Endothelial cell of umbilical vein (primary cell): ENCODE results near the gene NDUFA7. TPM values are rescaled to one million over a fixed set of nuclear protein-coding genes. Genes with fewer than 3 reads are reported as not detected.
"Not testable (repeated sequence)": the region's sequence is repeated elsewhere in the genome, so short reads cannot be mapped to it uniquely, and the experiment has no call there.

ENCODE experiments used
- BruUV-seq: library from RNA; stranded (reverse); fragments of 400-500 nt; replicated peaks from 2 replicates; lab custom pipeline; 2021; lab: Mats Ljungman, UMichigan
- CTCF ChIA-PET: fragments of 300-600, 350-600 bp; sonication (Branson Sonifier 250); formaldehyde crosslinking; loops from one replicate; lab custom pipeline; 2021; ENCODE audit warnings: antibody characterized with exemption, inconsistent platforms; lab: Charles Lee
- POLR2A ChIA-PET: fragments of 300-600, 350-600 bp; sonication (Branson Sonifier 250); formaldehyde crosslinking; loops from one replicate; lab custom pipeline; 2021; ENCODE audit warnings: antibody characterized with exemption, inconsistent platforms; lab: Charles Lee
- DNase-seq: peaks from one replicate; pipeline ENCODE4 v3.0.0-alpha.2; 2011; ENCODE audit warnings: low read depth, low spot score
- FAIRE-seq: peaks from 2 replicates; lab custom pipeline; 2011; peaks lifted over from hg19 to GRCh38; lab: Jason Lieb, UNC
- H2AFZ ChIP-seq: 2 replicates; pipeline ENCODE4 v1.6.0; 2012; ENCODE audit warnings: low read depth, low read length, control low read depth, inconsistent platforms
- H3K27ac ChIP-seq: 2 replicates; pipeline ENCODE4 v1.5.1; 2011; ENCODE audit warnings: low read depth, mild to moderate bottlenecking, control low read depth, low read length, moderate library complexity; ENCODE audit not compliant: insufficient read depth
- H3K27me3 ChIP-seq, 2 experiments: 2 replicates each; pipeline versions ENCODE4 v1.6.0 to v1.6.1; 2011; ENCODE audit warnings: low read length in 2 of 2, mixed read lengths in 1 of 2; ENCODE audit not compliant: control insufficient read depth in 2 of 2, insufficient read depth in 2 of 2
- H3K36me3 ChIP-seq, 2 experiments: 2 replicates in 1 of 2; 3 replicates in 1 of 2; pipeline ENCODE4 v1.5.1; 2011; ENCODE audit warnings: low read length in 2 of 2, mild to moderate bottlenecking in 1 of 2, moderate library complexity in 1 of 2; ENCODE audit not compliant: control insufficient read depth in 2 of 2, insufficient read depth in 2 of 2; ENCODE audit errors: extremely low read depth in 1 of 2
- H3K4me1 ChIP-seq: 3 replicates; pipeline ENCODE4 v1.5.1; 2011; ENCODE audit warnings: mild to moderate bottlenecking, low read length; ENCODE audit not compliant: control insufficient read depth, insufficient read depth; ENCODE audit errors: extremely low read depth
- H3K4me2 ChIP-seq: 2 replicates; pipeline ENCODE4 v1.6.1; 2011; ENCODE audit warnings: low read length, control low read depth, mixed read lengths; ENCODE audit not compliant: insufficient read depth
- H3K4me3 ChIP-seq, 3 experiments: fragments of 200-600 bp in 1 of 3; sonication (generic), shearing (Covaris generic) in 1 of 3; replicated peaks in 1 of 3; 2 replicates each; pipeline ENCODE4 v1.5.1; 2011 to 2016; ENCODE audit warnings: control low read depth in 3 of 3, low read length in 3 of 3, mild to moderate bottlenecking in 2 of 3, inconsistent platforms in 1 of 3, low read depth in 1 of 3, moderate library complexity in 1 of 3; ENCODE audit not compliant: insufficient read depth in 1 of 3
- H3K79me2 ChIP-seq: 2 replicates; pipeline ENCODE4 v1.6.0; 2012; ENCODE audit warnings: low read length, inconsistent platforms; ENCODE audit not compliant: control insufficient read depth, insufficient read depth
- H3K9ac ChIP-seq: replicated peaks from 2 replicates; pipeline ENCODE3; 2011; ENCODE audit warnings: low read length, control low read depth; ENCODE audit not compliant: insufficient read depth; ENCODE audit errors: extremely low read depth
- H3K9me1 ChIP-seq: replicated peaks from 3 replicates; pipeline ENCODE4 v1.6.0; 2011; ENCODE audit warnings: mild to moderate bottlenecking, low read length; ENCODE audit not compliant: control insufficient read depth, insufficient read depth; ENCODE audit errors: extremely low read depth
- H3K9me3 ChIP-seq: replicated peaks from 2 replicates; pipeline ENCODE4 v1.5.1; 2012; ENCODE audit warnings: low read length, inconsistent platforms; ENCODE audit not compliant: control insufficient read depth, insufficient read depth
- H4K20me1 ChIP-seq: replicated peaks from 2 replicates; pipeline ENCODE3; 2011; ENCODE audit warnings: mild to moderate bottlenecking, low read length; ENCODE audit not compliant: control insufficient read depth, insufficient read depth; ENCODE audit errors: extremely low read depth
- EZH2 ChIP-seq: IDR thresholded peaks from 2 replicates; pipeline ENCODE4 v1.6.1; 2012; ENCODE audit warnings: borderline replicate concordance, low read depth, mild to moderate bottlenecking, moderate library complexity, low read length, inconsistent platforms; ENCODE audit not compliant: severe bottlenecking
- FOS ChIP-seq: IDR thresholded peaks from 2 replicates; pipeline ENCODE4 v1.6.1; 2011; ENCODE audit warnings: mild to moderate bottlenecking, low read length, moderate library complexity, borderline replicate concordance; ENCODE audit not compliant: insufficient read depth
- GATA2 ChIP-seq: IDR thresholded peaks from 2 replicates; pipeline ENCODE4 v1.7.0; 2011; ENCODE audit warnings: low read depth, mild to moderate bottlenecking, moderate library complexity, mixed read lengths, low read length; ENCODE audit not compliant: insufficient read length, insufficient read depth
- JUN ChIP-seq: IDR thresholded peaks from 2 replicates; pipeline ENCODE4 v1.6.1; 2011; ENCODE audit warnings: borderline replicate concordance, low read depth; ENCODE audit not compliant: insufficient read length, insufficient read depth
- MYC ChIP-seq: IDR thresholded peaks from one replicate; pipeline ENCODE4 v1.6.1; 2011; ENCODE audit warnings: mild to moderate bottlenecking, low read depth, low read length
- POLR2A ChIP-seq: IDR thresholded peaks from 2 replicates; pipeline ENCODE4 v1.6.1; 2012; ENCODE audit warnings: low read depth, mild to moderate bottlenecking, control low read depth, low read length
- POLR2AphosphoS5 ChIP-seq: IDR thresholded peaks from 2 replicates; pipeline ENCODE4 v1.6.1; 2012; ENCODE audit warnings: low read depth, mild to moderate bottlenecking, control low read depth, low read length, moderate library complexity; ENCODE audit not compliant: insufficient read depth
- dilution Hi-C: fragments of 300-500 bp; cut with MboI; formaldehyde crosslinking; loops from one replicate; pipeline ENCODE4 v1.15.0; 2019; ENCODE audit warnings: low sequenced_read_pairs; ENCODE audit not compliant: extremely low pct_ligation_motif_present
- intact Hi-C: fragments of 100-400 bp; cut with micrococcal nuclease; formaldehyde crosslinking; loops from one replicate; pipeline ENCODE4 v1.10.0; 2022
- polyA plus RNA-seq, 4 experiments: library from polyadenylated mRNA; depleted of rRNA in 3 of 4; stranded (reverse) in 3 of 4; unstranded in 1 of 4; fragments of >200 nt; gene quantifications; 2 replicates each; pipeline versions ENCODE4 v1.2.1 to v1.2.3, GENCODE V29; 2011 to 2012; ENCODE audit warnings: missing spikeins in 1 of 4
- total RNA-seq: library from RNA; stranded (reverse); gene quantifications from 2 replicates; pipeline ENCODE4 v1.2.3, GENCODE V29; 2021
- TF ChIP-seq, protein P1 (sequence below), 2 donors: IDR thresholded peaks; 1 replicate in 1 of 2; 2 replicates in 1 of 2; pipeline ENCODE4 v1.5.1; 2011; ENCODE audit warnings: low read length in 2 of 2, mild to moderate bottlenecking in 2 of 2, moderate library complexity in 2 of 2, control low read depth in 1 of 2, inconsistent platforms in 1 of 2, low read depth in 1 of 2; ENCODE audit not compliant: insufficient read depth in 1 of 2; ENCODE audit errors: extremely low read depth in 1 of 2
- TF ChIP-seq, protein P2 (sequence below): IDR thresholded peaks from 2 replicates; pipeline ENCODE4 v1.6.1; 2011; ENCODE audit not compliant: insufficient read depth, insufficient read length

NDUFA7 gene
- total and polyA plus RNA-seq, 2 donors (not counting 3 experiments of a cell fraction or from before 2014, with no cell fraction given): 60.2 to 169 TPM

DNA sequence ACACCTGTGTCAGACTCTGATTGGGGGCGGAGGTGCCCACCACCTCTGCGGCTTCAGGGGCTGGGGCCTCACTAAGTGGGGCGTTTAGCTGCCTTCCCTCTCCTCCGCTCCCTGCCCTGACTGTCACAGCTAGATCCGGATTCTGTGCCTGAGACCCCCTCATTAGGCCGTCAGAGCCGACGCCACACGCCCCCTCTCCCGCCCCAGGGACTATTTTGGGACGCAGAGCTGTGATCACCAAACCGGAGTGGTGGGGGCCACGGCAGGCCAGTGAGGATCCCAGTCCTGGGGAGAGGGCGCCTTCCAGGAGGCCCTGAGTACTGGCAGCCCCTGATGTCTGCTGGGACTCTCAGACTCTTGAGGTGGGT is 21.1 kb upstream of the NDUFA7 start:
- no peak overlapping the region for H2AFZ ChIP-seq
- H3K9me1 ChIP-seq: no peaks in the 10 kb centered on the region
- ChIA-PET POLR2A (interaction anchor here (1.8 kb wide), 1 partner anchor 48 kb away, joined by 8 read pairs; the partner anchor contains the start of gene RAB11B), CTCF (interaction anchor here (1.1 to 3.5 kb wide), 4 partner anchors 12 to 164 kb away, joined by 6 to 20 read pairs (median 9); partner anchors contain the start of gene MARCHF2)
- H3K4me1 ChIP-seq: peaks cover 26% of the 10 kb centered on the region
- TF ChIP-seq POLR2A (no peak), POLR2AphosphoS5 (no peak), EZH2 (no peak), FOS (no peak), GATA2 (no peak), JUN (no peak), MYC (no peak)
- TF ChIP-seq, protein P1, sequence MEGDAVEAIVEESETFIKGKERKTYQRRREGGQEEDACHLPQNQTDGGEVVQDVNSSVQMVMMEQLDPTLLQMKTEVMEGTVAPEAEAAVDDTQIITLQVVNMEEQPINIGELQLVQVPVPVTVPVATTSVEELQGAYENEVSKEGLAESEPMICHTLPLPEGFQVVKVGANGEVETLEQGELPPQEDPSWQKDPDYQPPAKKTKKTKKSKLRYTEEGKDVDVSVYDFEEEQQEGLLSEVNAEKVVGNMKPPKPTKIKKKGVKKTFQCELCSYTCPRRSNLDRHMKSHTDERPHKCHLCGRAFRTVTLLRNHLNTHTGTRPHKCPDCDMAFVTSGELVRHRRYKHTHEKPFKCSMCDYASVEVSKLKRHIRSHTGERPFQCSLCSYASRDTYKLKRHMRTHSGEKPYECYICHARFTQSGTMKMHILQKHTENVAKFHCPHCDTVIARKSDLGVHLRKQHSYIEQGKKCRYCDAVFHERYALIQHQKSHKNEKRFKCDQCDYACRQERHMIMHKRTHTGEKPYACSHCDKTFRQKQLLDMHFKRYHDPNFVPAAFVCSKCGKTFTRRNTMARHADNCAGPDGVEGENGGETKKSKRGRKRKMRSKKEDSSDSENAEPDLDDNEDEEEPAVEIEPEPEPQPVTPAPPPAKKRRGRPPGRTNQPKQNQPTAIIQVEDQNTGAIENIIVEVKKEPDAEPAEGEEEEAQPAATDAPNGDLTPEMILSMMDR (IDR thresholded peaks at IDR 0.05; ENCODE audit: extremely low read depth in 1 of 2, insufficient read depth in 1 of 2, low read depth in 1 of 2, low read length in 2 of 2): no peak
- TF ChIP-seq, protein P2, sequence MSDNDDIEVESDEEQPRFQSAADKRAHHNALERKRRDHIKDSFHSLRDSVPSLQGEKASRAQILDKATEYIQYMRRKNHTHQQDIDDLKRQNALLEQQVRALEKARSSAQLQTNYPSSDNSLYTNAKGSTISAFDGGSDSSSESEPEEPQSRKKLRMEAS: no peak
- no peaks in the 10 kb centered on the region for H3K79me2 ChIP-seq
- peak overlapping the region; percentile 76 for H3K27ac ChIP-seq
- H4K20me1 ChIP-seq: no peaks in the 10 kb centered on the region
- H3K9ac ChIP-seq: peak overlapping the region; percentile 65
- DNase-seq: no peak
- peaks cover 0 to 2% of the 10 kb centered on the region in 2 experiments for H3K36me3 ChIP-seq
- no peak for FAIRE-seq
- H3K9me3 ChIP-seq: no peaks in the 10 kb centered on the region
- no peaks in the 10 kb centered on the region for H3K27me3 ChIP-seq
- H3K4me2 ChIP-seq: peak overlapping the region; percentile 5
- dilution Hi-C loops (no loop called here), intact Hi-C loops (loop anchor here (2.0 kb wide), 2 partner anchors 21 to 33 kb away; partner anchors contain the start of genes CD320, NDUFA7 and RPS28)
- peak overlapping the region in 2 of 3 experiments; percentile 52 to 65 for H3K4me3 ChIP-seq
- TSS peak; percentile 41 for BruUV-seq

DNA sequence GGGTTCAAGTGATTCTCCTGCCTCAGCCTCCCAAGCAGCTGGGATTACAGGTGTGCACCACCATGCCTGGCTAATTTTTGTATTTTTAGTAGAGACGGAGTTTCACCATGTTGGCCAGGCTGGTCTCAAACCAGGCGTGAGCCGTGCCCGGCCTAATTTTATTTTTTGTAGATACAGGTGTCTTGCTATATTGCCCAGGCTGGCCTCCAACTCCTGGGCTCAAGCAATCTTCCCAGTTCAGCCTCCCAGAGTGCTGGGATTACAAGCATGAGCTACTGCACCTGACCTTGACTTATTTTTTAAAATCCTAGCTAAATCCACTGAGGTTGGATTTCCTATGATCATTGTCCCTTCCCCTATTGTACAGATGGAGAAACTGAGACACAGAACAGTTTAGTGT is 20.3 kb upstream of the NDUFA7 start:
- CTCF ChIA-PET: interaction anchor here (0.9 to 3.0 kb wide), 6 partner anchors 11 to 165 kb away, joined by 3 to 17 read pairs (median 6); partner anchors contain the start of genes MARCHF2, NDUFA7 and RPS28
- intact Hi-C loops, H3K9me1 ChIP-seq, H3K9me3 ChIP-seq, FAIRE-seq, H3K27me3 ChIP-seq, H3K36me3 ChIP-seq, H3K79me2 ChIP-seq, DNase-seq, H2AFZ ChIP-seq, H3K9ac ChIP-seq, H4K20me1 ChIP-seq, H3K4me3 ChIP-seq, H3K4me2 ChIP-seq, dilution Hi-C loops: not testable (repeated sequence)
- peaks cover 26% of the 10 kb centered on the region for H3K4me1 ChIP-seq
- POLR2A ChIA-PET: interaction anchor here (1.0 kb wide), 2 partner anchors 15 to 24 kb away, joined by 3 read pairs; no protein-coding TSS in a partner anchor
- peak overlapping the region; percentile 73 for H3K27ac ChIP-seq
- TSS peak; percentile 83 for BruUV-seq
